ENCODE data around the gene GDF15.
"Not testable (repeated sequence)": the region's sequence is repeated elsewhere in the genome, so short reads cannot be mapped to it uniquely, and the experiment has no call there.

The GDF15 gene

DNA sequence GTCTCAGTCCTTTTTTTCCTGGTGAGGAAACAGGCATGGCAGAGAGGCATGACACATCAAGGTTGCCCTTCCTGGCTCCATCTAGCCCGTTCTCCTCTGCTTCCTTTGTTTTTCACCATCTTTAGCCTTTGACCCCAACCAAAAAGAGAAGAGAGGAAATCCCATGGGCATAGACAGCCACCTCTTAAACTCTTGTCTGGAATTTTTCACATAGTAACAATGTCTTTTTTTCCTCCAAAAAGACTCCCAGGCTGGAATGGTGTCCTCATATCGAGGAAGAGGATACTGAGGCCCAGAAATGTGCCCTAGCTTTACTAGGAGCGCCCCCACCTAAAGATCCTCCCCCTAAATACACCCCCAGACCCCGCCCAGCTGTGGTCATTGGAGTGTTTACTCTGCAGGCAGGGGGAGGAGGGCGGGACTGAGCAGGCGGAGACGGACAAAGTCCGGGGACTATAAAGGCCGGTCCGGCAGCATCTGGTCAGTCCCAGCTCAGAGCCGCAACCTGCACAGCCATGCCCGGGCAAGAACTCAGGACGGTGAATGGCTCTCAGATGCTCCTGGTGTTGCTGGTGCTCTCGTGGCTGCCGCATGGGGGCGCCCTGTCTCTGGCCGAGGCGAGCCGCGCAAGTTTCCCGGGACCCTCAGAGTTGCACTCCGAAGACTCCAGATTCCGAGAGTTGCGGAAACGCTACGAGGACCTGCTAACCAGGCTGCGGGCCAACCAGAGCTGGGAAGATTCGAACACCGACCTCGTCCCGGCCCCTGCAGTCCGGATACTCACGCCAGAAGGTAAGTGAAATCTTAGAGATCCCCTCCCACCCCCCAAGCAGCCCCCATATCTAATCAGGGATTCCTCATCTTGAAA lies at the start of gene GDF15:
TSS of gene GDF15 (plus strand) at position 484 of the 868 bp plus-strand sequence. CDS start at position 516, 32 bp downstream.
- DNase-seq (ENCODE audit: low read depth) = no peak

- no peak for DNase-seq (ENCODE audit: low read depth)
Measured at GRCh38 chr19:18338541-18338940, 47.4 kb upstream of the GDF15 start.

DNA sequence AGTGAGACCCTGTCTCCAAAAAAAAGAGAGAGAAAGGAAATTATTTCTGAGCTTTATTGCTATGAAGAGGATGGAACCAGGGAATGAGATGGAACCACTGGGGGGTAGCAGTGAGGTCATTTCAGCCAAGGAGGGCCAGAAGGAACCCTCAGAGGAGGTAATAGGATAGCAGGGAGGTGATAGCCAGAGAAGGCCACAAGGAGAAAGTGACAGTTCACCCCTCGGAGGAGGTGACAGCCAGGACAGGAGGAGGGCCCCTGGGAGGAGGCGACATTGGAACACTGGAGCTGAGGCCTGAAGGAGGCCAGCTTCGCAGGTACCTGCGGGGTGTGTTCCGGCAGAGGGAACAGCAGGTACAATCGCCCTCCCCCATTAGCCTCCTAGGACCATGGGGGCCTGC lies 46.2 kb upstream of the GDF15 start:
- no peak for DNase-seq (ENCODE audit: low read depth)

DNA sequence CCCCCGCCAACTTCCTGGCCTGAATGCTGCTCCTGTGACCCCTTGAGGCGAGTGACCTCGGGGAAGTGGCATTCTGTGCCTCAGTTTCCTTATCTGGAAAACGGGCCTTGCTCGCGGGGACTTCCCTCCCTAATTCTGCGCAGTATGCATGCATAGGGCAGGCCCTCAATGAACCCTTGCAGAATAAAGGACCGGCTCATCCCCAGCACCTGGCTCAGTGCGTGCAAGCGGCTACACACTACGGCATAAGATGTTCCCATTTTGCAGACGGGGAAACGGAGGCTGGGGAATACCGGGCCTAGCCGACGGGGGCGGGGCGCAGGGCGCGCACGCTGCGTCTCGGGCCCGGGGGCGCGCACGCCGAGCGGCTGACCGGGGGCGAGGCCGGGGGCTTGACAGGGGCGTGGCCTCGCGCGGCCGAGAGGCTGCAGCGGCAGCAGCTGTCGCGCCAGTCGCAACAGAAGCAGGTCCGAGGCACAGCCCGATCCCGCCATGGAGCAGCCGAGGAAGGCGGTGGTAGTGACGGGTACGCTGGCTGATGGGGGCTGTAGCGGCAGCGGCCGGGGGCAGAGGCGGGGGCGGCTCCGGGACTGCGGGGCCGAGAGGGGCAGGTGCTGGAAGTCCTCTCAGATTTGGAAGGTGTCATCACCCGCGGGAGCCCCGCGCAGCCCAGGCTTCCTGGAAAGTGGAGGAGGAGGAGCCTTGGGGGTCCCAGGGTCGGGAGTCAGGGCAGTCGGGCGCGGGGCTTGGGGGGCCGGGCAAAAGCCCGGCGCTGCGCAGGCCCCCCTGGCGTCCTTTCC lies 45.6 kb upstream of the GDF15 start, which contains the start of gene PGPEP1:
TSS of gene PGPEP1 (plus strand) at position 409 of the 800 bp plus-strand sequence. CDS start at position 493, 84 bp downstream.
- no peak for DNase-seq (ENCODE audit: low read depth)

DNA sequence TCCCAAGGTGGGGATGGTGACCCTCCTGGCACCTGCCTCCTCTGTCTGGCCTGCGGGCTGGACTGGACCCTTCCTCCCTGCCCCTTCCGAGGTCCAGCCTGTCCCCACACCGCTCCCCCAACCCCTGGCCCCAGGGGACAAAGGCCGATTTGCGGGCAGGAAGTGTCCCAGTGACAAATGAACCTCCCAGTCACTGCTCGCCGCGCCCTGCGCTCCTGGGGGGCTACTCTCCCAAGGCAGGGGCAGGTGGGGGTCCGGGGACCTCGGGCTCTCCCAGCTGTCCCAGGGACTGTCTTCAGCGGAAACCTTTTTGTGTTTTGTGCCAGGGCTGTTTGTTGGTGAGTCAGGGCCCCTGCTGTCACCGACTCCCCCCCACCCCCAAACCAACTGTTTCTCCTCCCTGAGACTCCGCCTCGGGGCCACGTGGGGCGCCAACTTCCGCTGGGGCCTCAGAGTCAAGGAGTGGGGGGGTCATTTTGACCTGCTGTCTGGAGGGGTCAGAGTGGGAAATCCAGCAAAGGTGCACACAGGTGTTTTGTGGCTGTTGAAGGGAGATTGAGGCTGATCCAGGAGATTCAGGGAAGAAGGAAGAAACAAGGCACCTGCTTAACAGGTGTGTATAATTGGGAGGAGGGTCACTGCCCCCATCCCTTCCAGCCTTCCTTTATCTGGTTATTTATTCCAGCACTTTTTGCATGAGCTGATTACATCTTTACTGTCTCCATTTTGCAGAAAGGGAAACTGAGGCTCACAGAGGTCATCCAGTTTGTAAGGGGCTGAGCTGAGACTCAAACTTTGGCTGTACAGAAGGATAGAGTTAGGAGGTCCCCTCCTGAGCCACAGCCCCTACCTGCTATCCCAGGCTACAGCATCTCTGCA lies 44.7 kb upstream of the GDF15 start:
- no peak for DNase-seq (ENCODE audit: low read depth)

DNA sequence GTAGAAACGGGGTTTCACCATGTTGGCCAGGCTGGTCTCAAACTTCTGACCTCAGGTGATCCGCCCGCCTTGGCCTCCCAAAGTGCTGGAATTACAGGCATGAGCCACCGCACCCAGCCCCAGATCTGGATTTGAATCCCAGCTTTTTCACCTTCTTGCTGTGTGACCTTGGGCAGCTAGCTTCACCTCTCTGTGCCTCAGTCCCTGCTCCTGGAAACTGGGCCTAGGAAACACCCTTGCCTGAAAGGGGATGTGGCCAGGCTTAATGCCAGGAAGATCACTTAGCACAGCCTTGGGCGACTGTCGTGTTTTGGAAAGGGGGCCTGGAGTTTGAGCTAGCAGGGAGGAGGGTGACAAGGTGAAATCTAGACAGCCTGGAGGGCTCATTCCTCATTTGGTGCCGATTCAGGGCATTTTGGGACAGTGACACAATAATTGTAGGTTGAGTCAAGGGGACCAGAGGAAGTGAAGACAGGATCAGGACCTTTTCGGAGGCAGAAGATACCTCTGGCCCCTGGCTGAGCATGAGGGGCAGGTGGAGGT lies 43.8 kb upstream of the GDF15 start:
- DNase-seq (ENCODE audit: low read depth) = no peak

DNA sequence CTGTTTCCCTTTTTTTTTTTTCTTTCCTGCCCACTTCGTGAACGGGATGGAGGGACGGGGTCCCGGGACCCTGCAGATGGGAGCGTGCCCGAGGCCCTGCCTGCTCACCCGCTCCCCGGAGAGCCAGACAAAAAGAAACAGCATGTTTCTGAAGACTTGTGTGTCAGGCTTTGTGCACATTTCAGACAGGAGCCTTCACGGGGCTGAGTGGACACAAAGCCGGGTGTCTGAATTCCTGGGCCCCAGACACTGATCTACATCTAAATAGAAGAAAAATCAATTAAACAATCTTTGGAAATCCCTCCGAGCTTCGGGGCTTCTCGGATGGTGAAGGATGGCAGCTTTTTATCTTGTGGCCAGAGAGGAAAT lies 41.4 kb upstream of the GDF15 start:
- DNase-seq (ENCODE audit: low read depth) = no peak

DNA sequence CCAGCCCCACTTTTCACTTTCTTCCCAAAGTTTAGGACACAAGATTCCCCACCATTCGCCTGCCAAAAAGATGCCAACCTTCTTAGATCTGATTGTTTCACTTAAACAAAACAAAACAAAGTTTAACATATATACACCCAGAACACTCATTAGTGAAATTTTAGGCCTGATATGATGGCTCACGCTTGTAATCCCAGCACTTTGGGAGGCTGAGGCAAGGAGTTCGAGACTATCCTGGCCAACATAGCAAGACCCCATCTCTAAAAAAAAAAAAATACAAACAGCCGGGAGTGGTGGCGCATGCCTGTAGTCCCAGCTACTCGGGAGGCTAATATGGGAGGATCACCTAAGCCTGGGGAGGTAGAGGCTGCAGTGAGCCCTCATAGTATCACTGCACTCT lies 40.7 kb upstream of the GDF15 start:
- no peak for DNase-seq (ENCODE audit: low read depth)

GRCh38 chr19:18346091-18346490 lies 39.9 kb upstream of the GDF15 start:
- DNase-seq (ENCODE audit: low read depth) = no peak

- DNase-seq (ENCODE audit: low read depth) = no peak
Measured at GRCh38 chr19:18348171-18348570, 37.8 kb upstream of the GDF15 start.

GRCh38 chr19:18348818-18349339 lies 37.1 kb upstream of the GDF15 start:
- DNase-seq (ENCODE audit: low read depth) = not testable (repeated sequence)

- DNase-seq (ENCODE audit: low read depth) = no peak
Measured at GRCh38 chr19:18349524-18350128, 36.3 kb upstream of the GDF15 start.

GRCh38 chr19:18350490-18350889 lies 35.5 kb upstream of the GDF15 start:
- no peak for DNase-seq (ENCODE audit: low read depth)

- no peak for DNase-seq (ENCODE audit: low read depth)
Measured at GRCh38 chr19:18351544-18351943, 34.4 kb upstream of the GDF15 start.

DNA sequence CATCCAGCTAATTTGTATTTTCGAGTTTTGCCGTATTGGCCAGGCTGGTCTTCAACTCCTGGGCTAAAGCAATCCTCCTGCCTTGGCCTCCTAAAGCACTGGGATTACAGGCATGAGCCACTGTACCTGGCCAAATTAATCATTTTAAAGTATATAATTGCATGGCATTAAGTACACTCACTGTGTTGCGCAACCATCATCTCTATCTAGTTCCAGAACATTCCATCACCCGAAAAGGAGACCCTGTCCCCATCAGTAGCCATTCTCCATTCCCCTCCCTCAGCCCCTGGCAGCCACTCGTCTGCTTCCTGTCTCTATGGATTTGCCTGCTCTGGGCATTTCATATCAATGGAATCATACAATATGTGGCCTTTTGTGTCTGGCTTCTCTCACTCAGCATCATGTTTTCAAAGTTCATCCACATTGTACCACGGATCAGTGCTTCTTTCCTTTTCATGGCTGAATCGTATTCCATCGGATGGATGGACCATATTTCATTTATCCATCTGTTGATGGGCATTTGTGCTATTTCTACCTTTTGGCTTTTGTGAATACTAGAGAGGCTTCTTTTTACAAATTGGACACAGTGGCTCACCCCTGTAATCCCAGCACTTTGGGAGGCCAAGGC lies 32.5 kb upstream of the GDF15 start:
- DNase-seq (ENCODE audit: low read depth) = no peak

DNA sequence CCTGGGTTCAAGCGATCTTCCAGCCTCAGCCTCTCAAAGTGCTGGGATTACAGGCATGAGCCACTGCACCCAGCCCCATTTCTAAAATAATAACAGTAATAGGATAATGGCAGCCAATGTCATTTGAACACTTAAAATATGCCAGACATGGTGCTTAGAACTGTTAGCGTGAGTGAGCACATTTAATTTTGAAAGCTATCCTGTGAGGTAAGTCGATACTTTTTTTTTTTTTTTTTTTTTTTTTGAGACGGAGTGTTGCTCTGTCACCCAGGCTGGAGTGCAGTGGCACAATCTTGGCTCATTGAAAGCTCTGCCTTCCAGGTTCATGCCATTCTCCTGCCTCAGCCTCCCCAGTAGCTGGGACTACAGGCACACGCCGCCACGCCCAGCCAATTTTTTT lies 31.2 kb upstream of the GDF15 start:
- not testable (repeated sequence) for DNase-seq (ENCODE audit: low read depth)

DNA sequence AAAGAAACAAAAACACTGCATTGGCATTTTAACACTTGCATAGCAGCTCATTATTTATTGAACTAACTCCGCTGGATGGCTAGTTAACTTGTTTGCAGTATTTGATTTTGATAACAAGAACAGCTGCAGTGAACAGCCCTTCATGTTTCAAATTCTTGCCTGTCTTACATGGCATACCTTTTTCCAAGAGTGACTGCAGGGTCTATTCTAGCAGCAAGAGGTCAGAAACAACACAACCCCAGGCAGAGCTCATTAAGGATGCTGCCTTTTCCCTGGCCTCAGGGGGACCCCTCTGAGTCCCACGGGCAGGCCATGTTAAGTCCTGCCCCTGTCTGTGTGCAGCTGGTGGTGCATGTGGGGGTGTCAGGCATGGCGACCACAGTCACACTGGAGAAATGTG lies 28.9 kb upstream of the GDF15 start:
- no peak for DNase-seq (ENCODE audit: low read depth)

- DNase-seq (ENCODE audit: low read depth) = no peak
Measured at GRCh38 chr19:18361646-18362045, 24.3 kb upstream of the GDF15 start.

- DNase-seq (ENCODE audit: low read depth) = no peak
Measured at GRCh38 chr19:18362934-18363542, 22.9 kb upstream of the GDF15 start.

GRCh38 chr19:18363787-18364186 lies 22.2 kb upstream of the GDF15 start:
- DNase-seq (ENCODE audit: low read depth) = no peak

All from HS-5 (cell line).